T-helper 2 cell treated with Interferon-gamma antibody and Interleukin-4, amounts not matched to agents 100 ng/mL and 5 ng/mL, for 36 hours (primary cell): ENCODE results near the gene ATOSB. TPM values are rescaled to one million over a fixed set of nuclear protein-coding genes. Genes with fewer than 3 reads are reported as not detected.

Source experiments
- intact Hi-C: fragments of 100-400 bp; cut with micrococcal nuclease; formaldehyde crosslinking; loops from one replicate; pipeline ENCODE4 v1.15.1; 2023
- total RNA-seq: library from RNA; stranded (reverse); gene quantifications from 2 replicates; pipeline ENCODE4 v1.2.3, GENCODE V29; 2022

The ATOSB gene
- total RNA-seq, 1 donor from 2014 or later, result 14.4 TPM

- intact Hi-C loops, result loop anchor here (1.0 to 5.0 kb wide), 8 partner anchors 15 to 506 kb away; partner anchors contain the start of genes DNAJB5 and VCP
Observed at GRCh38 chr9:35096035-35096849, 19.4 kb downstream of the ATOSB start, which contains the start of gene PIGO. TSS of gene PIGO (minus strand) at chr9:35096591. CDS start at chr9:35095565, 1,026 bp downstream.

GRCh38 chr9:35091536-35091935, 24.1 kb downstream of the ATOSB start:
- intact Hi-C loops, result no loop called here

DNA sequence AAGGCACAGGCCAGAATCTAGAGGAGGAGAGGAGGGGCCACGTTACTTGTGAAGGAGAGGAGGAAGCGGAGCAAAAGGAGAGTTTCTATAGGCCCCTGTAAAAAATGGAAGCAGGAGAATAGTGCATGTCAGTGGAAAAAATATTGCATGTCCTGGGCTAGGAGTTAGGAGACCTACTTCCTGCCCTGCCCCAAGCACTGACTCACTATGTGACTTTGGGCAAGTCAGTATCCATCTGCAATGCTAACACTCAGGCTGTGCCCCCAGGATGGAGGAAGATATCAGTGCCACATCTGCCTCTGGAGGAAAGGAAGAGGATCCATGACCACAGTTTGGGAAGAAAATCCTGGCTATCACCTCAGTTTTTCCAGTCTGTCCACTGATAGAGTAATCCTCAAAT, 26.2 kb downstream of the ATOSB start:
- intact Hi-C loops, result no loop called here

DNA sequence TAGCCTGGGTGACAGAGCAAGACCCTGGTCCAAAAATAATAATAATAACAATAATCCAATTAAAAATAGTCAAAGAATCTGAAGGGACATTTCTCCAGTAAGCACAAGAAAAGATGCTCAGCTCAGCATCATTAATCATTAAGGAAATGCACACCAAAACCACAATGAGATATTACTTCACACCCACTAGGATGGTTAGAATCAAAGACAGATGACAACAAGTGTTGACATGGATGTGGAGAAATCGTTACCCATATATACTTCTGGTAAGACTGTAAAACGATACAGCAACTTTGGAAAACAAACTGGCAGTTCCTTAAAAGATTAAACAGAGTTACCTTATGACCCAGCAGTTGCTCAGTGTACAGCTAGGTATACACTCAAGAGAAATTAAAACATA, 30.6 kb downstream of the ATOSB start:
- intact Hi-C loops, result no loop called here

- intact Hi-C loops, result loop anchor here (1.0 to 10.0 kb wide), 5 partner anchors 7 to 525 kb away; partner anchors contain the start of genes CCL27, PIGO, STOML2 and TESK1
Observed at GRCh38 chr9:35079426-35080341, 36.0 kb downstream of the ATOSB start, which contains the start of gene FANCG. TSS of gene FANCG (minus strand) at chr9:35079942. CDS start at chr9:35079524, 418 bp downstream.

DNA sequence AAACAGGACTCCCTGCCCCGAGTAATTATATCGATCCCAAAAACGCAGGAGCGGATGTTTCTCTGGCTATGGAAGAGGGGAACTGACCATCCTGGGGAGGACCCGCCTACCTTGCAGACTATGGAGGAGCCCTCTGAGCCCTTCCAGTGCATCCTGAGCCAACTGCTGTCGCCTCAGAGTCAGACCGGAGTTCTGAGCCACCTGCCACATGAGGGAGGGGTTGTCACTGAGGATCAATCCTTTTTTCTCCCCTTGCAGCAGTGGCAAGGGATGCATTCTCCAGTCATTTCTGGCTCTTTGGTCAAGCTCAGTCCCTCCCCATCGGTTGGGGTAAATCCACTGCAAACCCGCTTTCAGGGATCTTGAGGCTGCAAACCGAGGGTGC, 36.6 kb downstream of the ATOSB start:
- intact Hi-C loops, result loop anchor here (10.0 kb wide), 2 partner anchors 414 to 526 kb away; partner anchors contain the start of genes CCL27 and TESK1

DNA sequence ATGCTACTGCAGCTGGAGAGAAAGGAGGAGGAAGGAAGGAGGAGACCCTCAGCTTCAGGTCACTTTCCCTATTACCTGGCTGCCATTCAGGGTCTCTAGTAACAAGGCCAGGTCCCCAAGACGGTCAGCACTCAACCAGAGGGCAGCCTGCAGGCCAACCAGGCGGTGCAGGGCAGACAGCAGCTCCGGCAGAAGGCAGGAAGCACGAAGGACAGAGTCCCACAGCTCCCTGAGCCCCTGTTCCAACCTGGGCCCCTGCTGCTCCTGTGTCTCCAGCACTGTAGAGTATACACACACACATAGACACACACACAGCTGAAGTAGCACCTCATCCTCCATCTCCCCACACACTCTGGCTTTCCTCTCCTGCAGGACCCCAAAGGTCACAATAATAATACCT, 37.6 kb downstream of the ATOSB start:
- intact Hi-C loops, result loop anchor here (10.0 kb wide), 2 partner anchors 413 to 527 kb away; partner anchors contain the start of genes CCL27 and TESK1

GRCh38 chr9:35076848-35077247, 38.8 kb downstream of the ATOSB start:
- intact Hi-C loops, result loop anchor here (10.0 kb wide), 2 partner anchors 412 to 528 kb away; partner anchors contain the start of genes CCL27 and TESK1

GRCh38 chr9:35075358-35075757, 40.3 kb downstream of the ATOSB start:
- intact Hi-C loops, result loop anchor here (10.0 kb wide), 2 partner anchors 411 to 529 kb away; partner anchors contain the start of genes CCL27 and TESK1

DNA sequence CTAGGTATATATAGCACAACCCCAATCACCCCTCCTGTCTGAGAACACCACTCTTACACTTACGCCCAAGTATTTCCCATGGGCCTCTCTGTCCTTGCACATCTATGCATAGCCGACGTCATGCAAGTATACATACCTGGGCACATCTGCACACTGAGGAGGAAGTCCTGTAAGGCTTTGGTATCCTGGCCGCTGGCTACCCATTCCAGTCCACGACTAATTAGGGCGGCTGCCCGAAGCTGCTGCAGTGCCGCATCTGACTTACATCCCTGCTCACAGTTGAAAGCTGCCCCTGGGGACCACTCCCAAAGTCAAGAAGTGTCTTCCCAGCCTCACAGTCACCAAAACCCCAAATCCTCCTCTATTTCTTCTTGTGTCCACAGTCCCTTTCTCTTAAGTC, 40.9 kb downstream of the ATOSB start:
- intact Hi-C loops, result loop anchor here (5.0 to 10.0 kb wide), 3 partner anchors 410 to 738 kb away; partner anchors contain the start of genes CCL27, SPAG8 and TESK1

DNA sequence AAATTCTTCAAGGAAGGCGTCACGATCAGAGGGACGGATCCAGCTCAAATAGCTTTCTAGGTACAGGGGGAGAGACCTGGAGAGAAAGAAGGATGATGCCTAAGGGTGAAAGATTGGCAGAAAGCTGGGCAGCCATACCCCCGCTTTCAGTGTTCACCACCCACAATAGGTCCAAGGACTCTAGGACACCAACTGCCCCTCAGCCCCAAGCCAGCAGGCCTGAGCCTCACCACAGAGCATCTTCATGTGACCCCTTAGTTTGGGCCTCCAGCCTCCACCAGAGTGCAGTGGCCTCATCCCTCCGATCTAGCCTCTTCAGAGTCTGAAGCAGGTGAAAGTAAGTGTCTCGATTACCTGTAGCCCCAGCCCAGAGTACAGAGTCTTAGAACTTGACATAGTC, 41.5 kb downstream of the ATOSB start:
- intact Hi-C loops, result loop anchor here (5.0 to 10.0 kb wide), 3 partner anchors 409 to 738 kb away; partner anchors contain the start of genes CCL27, SPAG8 and TESK1

DNA sequence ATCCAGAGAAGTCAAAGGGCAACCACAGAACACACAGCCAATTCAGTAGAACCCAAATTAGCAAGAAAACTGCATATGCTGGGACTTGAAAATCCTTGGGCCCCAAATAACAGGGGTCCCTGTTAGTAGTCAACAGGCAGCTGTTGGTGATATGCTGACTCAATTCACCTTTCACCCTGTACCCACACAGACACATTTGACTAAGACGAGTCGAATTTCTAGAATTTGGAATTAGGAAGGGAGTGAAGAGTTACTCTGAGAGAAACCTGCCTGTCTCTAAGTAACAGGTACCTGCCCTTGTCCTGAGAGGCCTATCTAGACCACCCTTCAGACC, 42.4 kb downstream of the ATOSB start:
- intact Hi-C loops, result loop anchor here (5.0 to 10.0 kb wide), 3 partner anchors 408 to 739 kb away; partner anchors contain the start of genes CCL27, SPAG8 and TESK1

DNA sequence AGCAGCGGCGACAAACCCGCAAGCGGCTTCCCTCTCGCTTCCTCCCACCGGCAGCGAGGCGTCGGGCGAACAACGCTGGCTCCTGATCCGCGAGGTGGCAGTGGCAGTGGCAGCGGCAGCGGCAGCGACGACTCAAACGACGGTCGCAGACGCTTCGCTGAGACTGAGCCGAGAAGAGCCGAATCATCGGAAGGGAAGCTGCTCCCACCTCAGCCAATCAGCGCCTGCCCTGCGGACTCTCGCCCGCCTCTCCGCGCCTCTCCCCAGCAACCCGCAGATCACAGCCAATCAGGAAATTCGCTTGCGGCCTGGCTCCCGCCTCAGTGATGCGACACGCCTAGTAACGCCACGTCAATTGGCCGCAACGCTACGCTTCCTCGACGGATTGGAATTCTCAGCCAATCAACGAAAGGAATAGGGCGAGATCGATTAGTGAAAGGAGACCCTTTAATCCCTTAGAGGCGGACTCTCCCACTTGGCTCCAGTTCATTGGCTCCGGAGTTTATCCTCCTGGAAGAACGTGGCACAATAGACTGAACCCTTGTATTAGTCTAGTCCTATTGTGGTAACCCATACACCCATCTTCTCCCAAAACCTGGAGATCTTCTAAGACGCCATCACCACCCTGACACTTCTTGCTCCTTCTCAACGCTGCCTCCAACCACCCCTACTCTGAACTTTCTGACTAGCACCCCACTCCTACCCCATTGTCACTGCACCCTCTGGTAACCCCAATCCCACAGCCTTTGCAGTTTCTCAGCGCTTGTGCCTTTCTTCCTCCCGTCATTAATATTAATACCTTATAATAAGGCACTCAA, 43.0 kb downstream of the ATOSB start, which contains the start of gene VCP:
VCP (minus strand) TSS at position 165 of the 818 bp plus-strand sequence. CDS start 272 bp downstream, outside the sequence.
- intact Hi-C loops, result loop anchor here (1.0 to 10.0 kb wide), 8 partner anchors 8 to 740 kb away; partner anchors contain the start of genes CCL27, DNAJB5, PIGO and SPAG8

GRCh38 chr9:35071814-35072460, 43.7 kb downstream of the ATOSB start:
- intact Hi-C loops, result loop anchor here (1.0 to 10.0 kb wide), 8 partner anchors 8 to 740 kb away; partner anchors contain the start of genes CCL27, DNAJB5, PIGO and SPAG8

DNA sequence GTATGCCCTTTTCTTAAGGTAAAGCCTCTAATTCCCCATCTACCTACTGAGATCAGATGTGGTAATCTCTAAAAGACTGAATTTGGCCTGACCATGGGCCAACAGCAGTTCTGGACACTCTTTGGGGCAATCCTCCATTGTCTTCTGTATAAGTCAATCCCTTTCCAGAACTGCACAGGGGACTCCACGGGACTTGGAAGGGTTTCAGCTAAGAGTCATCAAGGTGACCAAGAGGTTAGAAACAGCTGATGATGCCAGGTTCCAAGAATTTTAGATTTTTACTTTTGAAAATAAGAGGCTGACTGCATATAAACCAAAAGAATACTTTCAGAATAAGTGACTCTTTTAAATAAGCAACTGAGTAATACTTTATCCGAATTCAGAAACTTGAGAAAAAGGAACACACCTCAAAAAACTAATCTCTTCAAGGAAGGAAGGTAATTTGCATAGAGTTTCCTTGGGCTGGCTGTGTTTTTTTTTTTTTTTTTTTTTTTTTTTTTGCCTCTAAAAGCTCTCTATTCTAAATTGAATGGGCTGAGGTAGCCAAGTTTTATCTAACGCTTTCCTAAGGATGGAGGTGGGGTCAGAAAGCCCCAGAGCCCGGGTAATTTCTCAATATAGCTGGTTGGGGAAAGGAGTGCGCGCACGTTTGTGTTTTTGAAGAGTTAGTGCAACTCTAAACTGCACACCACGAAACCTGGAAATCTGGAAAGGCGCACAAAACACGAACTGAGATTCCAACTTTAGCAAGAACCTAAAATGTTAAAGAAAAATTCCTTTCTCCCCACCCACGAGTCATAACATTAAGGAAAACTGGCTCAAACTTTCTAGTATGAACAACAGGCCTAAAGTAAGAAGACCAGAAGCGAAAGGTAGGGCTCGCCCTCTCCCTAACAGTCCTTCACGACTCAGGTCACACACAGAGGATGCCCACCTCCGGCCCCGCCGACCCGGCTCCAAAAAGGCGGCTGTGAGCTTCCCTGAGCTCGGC, 44.5 kb downstream of the ATOSB start:
- intact Hi-C loops, result loop anchor here (5.0 to 10.0 kb wide), 3 partner anchors 406 to 741 kb away; partner anchors contain the start of genes CCL27, SPAG8 and TESK1

- intact Hi-C loops, result no loop called here
Observed at GRCh38 chr9:35069020-35069419, 46.6 kb downstream of the ATOSB start.

- intact Hi-C loops, result no loop called here
Observed at GRCh38 chr9:35067056-35067455, 48.6 kb downstream of the ATOSB start.
